SKM-1 (cell line): ENCODE results near the gene ISG15.

Source experiments
- DNase-seq: peaks from one replicate; lab custom pipeline; 2025; ENCODE audit not compliant: unreplicated experiment; lab: John Stamatoyannopoulos, UW

ISG15 gene

GRCh38 chr1:1058921-1059493 is 45.7 kb downstream of the ISG15 start:
- no peak for DNase-seq

GRCh38 chr1:1059494-1060280 is 46.4 kb downstream of the ISG15 start:
- DNase-seq = peak; percentile 64

GRCh38 chr1:1060281-1061000 is 47.1 kb downstream of the ISG15 start:
- no peak for DNase-seq

GRCh38 chr1:1061682-1062345 is 48.5 kb downstream of the ISG15 start:
- DNase-seq = no peak

GRCh38 chr1:1062348-1063163 is 49.3 kb downstream of the ISG15 start:
- DNase-seq = no peak

- no peak for DNase-seq
Measured at GRCh38 chr1:1063261-1063944, 50.1 kb downstream of the ISG15 start.
